Measurements from ENCODE around the gene GRIP1. TPM values are rescaled to one million over a fixed set of nuclear protein-coding genes. Genes with fewer than 3 reads are reported as not detected.
A peak's percentile ranks its signal among the peaks of the same experiment; 100 is the strongest.

The GRIP1 gene
- total RNA-seq, 4 donors from 2014 or later = 14.3 to 319 (median 20.6) TPM

DNA sequence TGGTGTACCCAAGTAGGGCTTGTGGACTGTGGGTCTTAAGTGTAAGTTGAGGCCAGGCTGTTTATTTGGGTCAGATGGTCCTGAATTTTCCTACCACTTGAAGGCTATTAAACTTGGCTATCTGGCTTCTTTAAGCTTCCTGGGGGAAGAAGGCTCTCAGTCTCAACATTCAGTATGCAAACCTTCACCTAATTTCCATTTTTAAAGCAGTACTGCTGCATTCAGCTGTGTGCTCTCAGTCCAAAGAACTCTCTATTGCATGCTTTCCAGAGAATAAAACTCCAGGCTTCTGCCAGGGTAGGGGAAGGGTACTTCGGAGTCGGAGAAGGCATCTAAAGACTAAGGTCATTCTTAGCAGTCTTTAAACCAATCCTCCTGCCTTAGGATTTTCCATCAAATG is 252.2 kb downstream of the GRIP1 start:
- no peaks in the 10 kb centered on the region for H3K4me1 ChIP-seq
- H3K36me3 ChIP-seq = no peaks in the 10 kb centered on the region
- H3K4me3 ChIP-seq = no peak overlapping the region
- 87% methylated on average over 2 of the region's 2 CpGs for WGBS
- no peaks in the 10 kb centered on the region for H3K9me3 ChIP-seq
- no peak for DNase-seq (ENCODE audit: low spot score in 2 of 2)
- TF ChIP-seq EP300 (IDR thresholded peaks at IDR 0.05) = no peak
- TF ChIP-seq, protein P1, sequence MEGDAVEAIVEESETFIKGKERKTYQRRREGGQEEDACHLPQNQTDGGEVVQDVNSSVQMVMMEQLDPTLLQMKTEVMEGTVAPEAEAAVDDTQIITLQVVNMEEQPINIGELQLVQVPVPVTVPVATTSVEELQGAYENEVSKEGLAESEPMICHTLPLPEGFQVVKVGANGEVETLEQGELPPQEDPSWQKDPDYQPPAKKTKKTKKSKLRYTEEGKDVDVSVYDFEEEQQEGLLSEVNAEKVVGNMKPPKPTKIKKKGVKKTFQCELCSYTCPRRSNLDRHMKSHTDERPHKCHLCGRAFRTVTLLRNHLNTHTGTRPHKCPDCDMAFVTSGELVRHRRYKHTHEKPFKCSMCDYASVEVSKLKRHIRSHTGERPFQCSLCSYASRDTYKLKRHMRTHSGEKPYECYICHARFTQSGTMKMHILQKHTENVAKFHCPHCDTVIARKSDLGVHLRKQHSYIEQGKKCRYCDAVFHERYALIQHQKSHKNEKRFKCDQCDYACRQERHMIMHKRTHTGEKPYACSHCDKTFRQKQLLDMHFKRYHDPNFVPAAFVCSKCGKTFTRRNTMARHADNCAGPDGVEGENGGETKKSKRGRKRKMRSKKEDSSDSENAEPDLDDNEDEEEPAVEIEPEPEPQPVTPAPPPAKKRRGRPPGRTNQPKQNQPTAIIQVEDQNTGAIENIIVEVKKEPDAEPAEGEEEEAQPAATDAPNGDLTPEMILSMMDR (IDR thresholded peaks at IDR 0.05) = no peak
- TF ChIP-seq POLR2AphosphoS5 (IDR thresholded peaks at IDR 0.05) = no peak
- no peak for TF ChIP-seq POLR2A (IDR thresholded peaks at IDR 0.05)
- H3K27ac ChIP-seq = no peak overlapping the region
- H3K27me3 ChIP-seq = no peaks in the 10 kb centered on the region

DNA sequence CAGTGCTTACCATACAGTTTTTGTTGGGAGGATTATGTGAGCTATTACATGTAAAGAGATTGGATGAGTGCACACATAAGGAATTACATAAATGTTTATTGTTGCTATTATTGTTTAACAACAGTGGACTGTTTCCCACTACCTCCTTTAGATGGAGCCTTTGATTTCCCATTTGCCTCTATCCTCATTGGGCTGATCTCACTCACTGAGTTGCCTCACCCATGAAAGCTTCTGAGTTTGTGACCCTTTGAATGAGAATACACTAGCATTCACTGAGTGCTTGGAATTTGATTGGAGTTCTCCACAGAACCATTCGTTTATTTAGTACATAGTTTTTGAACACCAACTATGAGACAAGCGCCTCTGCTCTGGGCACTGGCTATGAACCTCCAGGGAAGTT is 255.6 kb downstream of the GRIP1 start:
- 79% methylated on average over 2 of the region's 2 CpGs for WGBS

DNA sequence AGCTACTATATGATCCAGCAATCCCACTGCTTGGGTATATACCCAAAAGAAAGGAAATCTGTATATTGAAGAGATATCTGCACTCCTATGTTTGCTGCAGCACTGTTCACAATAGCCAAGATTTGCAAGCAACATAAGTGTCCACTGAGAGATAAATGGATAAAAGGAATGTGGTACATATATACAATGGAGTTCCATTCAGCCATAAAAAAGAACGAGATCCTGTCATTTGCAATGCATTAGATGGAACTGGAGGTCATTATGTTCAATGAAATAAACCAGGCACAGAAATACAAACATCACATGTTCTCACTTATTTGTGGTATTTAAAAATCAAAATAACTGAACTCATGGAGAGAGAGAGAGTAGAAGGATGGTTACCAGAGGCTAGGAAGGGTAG is 260.0 kb downstream of the GRIP1 start:
- Histone ChIP-seq H3K36me3 (no peaks in the 10 kb centered on the region), H3K9me3 (no peaks in the 10 kb centered on the region), H3K4me3 (no peak overlapping the region), H3K27me3 (no peaks in the 10 kb centered on the region), H3K27ac (no peak overlapping the region), H3K4me1 (no peaks in the 10 kb centered on the region)
- TF ChIP-seq, protein P1 (IDR thresholded peaks at IDR 0.05) = no peak
- TF ChIP-seq POLR2A (IDR thresholded peaks at IDR 0.05) (no peak), EP300 (IDR thresholded peaks at IDR 0.05) (no peak), POLR2AphosphoS5 (IDR thresholded peaks at IDR 0.05) (no peak)
- WGBS = 75% methylated on average over 1 of the region's 1 CpG
- DNase-seq (ENCODE audit: low spot score in 2 of 2) = no peak

More for the DNA sequence above, 255.6 kb downstream of the GRIP1 start:
- Histone ChIP-seq H3K4me3 (no peak overlapping the region), H3K9me3 (no peaks in the 10 kb centered on the region), H3K27ac (no peak overlapping the region), H3K4me1 (no peaks in the 10 kb centered on the region), H3K27me3 (no peaks in the 10 kb centered on the region), H3K36me3 (no peaks in the 10 kb centered on the region)
- no peak for DNase-seq (ENCODE audit: low spot score in 2 of 2)
- TF ChIP-seq POLR2A (IDR thresholded peaks at IDR 0.05) = no peak

DNA sequence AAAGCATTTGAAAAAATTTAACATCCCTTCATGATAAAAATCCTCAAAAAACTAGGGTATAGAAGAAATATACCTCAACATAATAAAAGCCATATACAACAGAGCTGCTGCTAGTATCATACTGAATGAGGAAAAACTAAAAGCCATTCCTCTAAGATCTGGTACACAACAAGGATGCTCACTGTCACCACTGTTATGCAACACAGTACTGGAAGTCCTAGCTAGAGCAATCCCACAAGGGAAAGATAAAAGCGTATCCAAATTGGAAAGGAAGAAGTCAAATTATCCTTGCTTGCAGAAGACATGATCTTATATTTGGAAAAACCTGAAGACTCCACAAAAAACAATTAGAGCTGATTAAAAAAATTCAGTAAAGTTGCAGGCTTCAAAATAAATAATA is 261.7 kb downstream of the GRIP1 start:
- TF ChIP-seq POLR2A (IDR thresholded peaks at IDR 0.05) (no peak), EP300 (IDR thresholded peaks at IDR 0.05) (no peak), POLR2AphosphoS5 (IDR thresholded peaks at IDR 0.05) (no peak)
- TF ChIP-seq, protein P1 (IDR thresholded peaks at IDR 0.05) = no peak
- H3K4me1 ChIP-seq = no peaks in the 10 kb centered on the region
- H3K36me3 ChIP-seq = no peaks in the 10 kb centered on the region
- H3K27me3 ChIP-seq = no peaks in the 10 kb centered on the region
- WGBS = 76% methylated on average over 1 of the region's 1 CpG
- DNase-seq (ENCODE audit: low spot score in 2 of 2) = no peak
- no peak overlapping the region for H3K27ac ChIP-seq
- H3K4me3 ChIP-seq = no peak overlapping the region
- no peaks in the 10 kb centered on the region for H3K9me3 ChIP-seq

DNA sequence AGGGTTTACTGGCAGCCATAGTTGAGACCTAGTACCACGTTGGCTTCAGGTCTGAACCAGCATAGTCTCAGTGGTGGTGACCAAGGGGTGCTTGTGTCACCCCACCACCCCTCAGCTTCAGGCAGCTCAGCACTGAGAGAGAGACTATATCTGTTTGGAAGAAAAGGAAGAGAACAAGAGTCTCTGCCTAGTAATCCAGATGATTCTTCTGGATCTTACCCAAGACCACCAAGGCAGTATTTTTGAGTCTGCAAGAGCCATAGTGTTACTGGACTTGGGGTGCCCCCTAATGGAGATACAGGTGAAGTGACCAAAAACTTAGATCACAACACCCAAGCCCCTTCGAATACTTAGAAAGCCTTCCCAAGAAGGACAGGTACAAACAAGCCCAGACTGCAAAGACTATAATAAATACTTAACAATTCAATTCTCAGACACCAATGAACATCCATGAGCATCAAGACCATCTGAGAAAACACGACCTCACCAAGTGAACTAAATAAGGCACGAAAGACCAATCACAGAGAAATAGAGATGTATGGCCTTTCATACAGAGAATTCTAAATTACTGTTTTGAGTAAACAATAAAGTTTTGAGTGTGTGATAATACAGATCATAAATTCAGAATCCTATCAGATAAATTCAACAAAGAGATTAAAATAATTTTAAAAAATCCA is 269.5 kb downstream of the GRIP1 start:
- Histone ChIP-seq H3K9me3 (no peaks in the 10 kb centered on the region), H3K27me3 (no peaks in the 10 kb centered on the region), H3K36me3 (no peaks in the 10 kb centered on the region), H3K4me3 (no peak overlapping the region), H3K27ac (no peak overlapping the region), H3K4me1 (peaks cover 2% of the 10 kb centered on the region)
- WGBS = 74% methylated on average over 4 of the region's 4 CpGs
- TF ChIP-seq, protein P1 (IDR thresholded peaks at IDR 0.05) = peak in 1 of 2 donors; percentile 46
- no peak for TF ChIP-seq EP300 (IDR thresholded peaks at IDR 0.05)
- no peak for DNase-seq (ENCODE audit: low spot score in 2 of 2)

DNA sequence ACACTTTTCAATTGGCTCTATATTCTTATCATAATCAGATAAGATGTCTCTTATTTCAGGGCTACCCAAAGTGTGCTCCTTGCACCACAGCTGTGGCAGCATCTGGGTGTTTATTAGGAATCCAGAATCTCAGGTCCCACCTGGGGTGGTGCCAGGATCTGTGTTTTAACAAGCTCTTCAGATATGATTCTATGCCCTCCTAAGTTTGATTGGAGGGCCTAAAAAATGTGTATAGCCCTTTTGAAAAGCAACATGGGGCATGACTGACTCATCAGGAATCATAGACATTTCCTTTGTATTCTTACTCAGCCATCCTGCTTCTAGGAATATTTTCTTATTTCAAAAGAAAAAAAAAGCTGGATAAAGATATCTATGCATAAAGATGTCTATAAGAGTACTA is 273.5 kb downstream of the GRIP1 start:
- H3K4me1 ChIP-seq = peaks cover 2% of the 10 kb centered on the region
- no peak overlapping the region for H3K4me3 ChIP-seq
- H3K27ac ChIP-seq = no peak overlapping the region
- no peaks in the 10 kb centered on the region for H3K9me3 ChIP-seq
- no peak for DNase-seq (ENCODE audit: low spot score in 2 of 2)
- TF ChIP-seq EP300 (IDR thresholded peaks at IDR 0.05) (no peak), POLR2A (IDR thresholded peaks at IDR 0.05) (no peak), POLR2AphosphoS5 (IDR thresholded peaks at IDR 0.05) (no peak)
- TF ChIP-seq, protein P1 (IDR thresholded peaks at IDR 0.05) = no peak
- H3K27me3 ChIP-seq = no peaks in the 10 kb centered on the region
- no peaks in the 10 kb centered on the region for H3K36me3 ChIP-seq
